Cardiac fibroblast (primary cell): ENCODE measurements around the gene WDR45B.
A peak's percentile ranks its signal among the peaks of the same experiment; 100 is the strongest.
"Not testable (repeated sequence)": the region's sequence is repeated elsewhere in the genome, so short reads cannot be mapped to it uniquely, and the experiment has no call there.

Experiments
- DNase-seq, 2 donors: peaks; one replicate each; pipeline versions ENCODE4 v3.0.0 to v3.0.0-alpha.2; 2010; ENCODE audit warnings: low read depth in 2 of 2
- H3K4me3 ChIP-seq, 2 donors: replicated peaks in 1 of 2; 1 replicate in 1 of 2; 2 replicates in 1 of 2; pipeline ENCODE4 v1.5.1; 2011; ENCODE audit warnings: low read depth in 2 of 2, low read length in 2 of 2, mild to moderate bottlenecking in 2 of 2, moderate library complexity in 1 of 2
- TF ChIP-seq, protein P1 (sequence below): IDR thresholded peaks from one replicate; pipeline ENCODE4 v1.5.1; 2011; ENCODE audit warnings: low read depth, mild to moderate bottlenecking, low read length, inconsistent platforms

Gene WDR45B

DNA sequence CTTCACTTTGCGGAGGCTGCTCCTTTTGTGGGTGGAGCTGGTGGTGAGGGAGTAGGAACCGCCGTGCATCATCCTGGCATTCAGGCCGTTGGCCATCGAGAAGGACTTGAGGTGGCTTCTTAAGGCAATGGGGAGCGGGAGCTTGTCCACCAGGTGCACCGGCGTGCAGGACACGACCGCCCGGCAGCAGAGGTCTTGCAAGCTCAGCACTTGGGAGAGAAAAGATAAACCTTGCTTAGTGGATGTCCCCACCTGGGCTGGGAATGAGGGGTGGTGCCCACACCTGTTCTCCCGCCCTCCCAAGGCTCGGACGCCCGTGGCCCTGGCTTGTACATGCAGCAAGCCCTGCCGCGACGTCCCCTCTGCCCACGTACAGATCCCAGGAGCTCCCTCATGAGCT lies 9.7 kb upstream of the WDR45B start:
- H3K4me3 ChIP-seq: no peak overlapping the region
- TF ChIP-seq, protein P1, sequence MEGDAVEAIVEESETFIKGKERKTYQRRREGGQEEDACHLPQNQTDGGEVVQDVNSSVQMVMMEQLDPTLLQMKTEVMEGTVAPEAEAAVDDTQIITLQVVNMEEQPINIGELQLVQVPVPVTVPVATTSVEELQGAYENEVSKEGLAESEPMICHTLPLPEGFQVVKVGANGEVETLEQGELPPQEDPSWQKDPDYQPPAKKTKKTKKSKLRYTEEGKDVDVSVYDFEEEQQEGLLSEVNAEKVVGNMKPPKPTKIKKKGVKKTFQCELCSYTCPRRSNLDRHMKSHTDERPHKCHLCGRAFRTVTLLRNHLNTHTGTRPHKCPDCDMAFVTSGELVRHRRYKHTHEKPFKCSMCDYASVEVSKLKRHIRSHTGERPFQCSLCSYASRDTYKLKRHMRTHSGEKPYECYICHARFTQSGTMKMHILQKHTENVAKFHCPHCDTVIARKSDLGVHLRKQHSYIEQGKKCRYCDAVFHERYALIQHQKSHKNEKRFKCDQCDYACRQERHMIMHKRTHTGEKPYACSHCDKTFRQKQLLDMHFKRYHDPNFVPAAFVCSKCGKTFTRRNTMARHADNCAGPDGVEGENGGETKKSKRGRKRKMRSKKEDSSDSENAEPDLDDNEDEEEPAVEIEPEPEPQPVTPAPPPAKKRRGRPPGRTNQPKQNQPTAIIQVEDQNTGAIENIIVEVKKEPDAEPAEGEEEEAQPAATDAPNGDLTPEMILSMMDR: no peak
- no peak for DNase-seq

GRCh38 chr17:82656266-82656665 lies 8.0 kb upstream of the WDR45B start:
- no peak for DNase-seq
- no peak overlapping the region for H3K4me3 ChIP-seq
- TF ChIP-seq, protein P1: no peak

DNA sequence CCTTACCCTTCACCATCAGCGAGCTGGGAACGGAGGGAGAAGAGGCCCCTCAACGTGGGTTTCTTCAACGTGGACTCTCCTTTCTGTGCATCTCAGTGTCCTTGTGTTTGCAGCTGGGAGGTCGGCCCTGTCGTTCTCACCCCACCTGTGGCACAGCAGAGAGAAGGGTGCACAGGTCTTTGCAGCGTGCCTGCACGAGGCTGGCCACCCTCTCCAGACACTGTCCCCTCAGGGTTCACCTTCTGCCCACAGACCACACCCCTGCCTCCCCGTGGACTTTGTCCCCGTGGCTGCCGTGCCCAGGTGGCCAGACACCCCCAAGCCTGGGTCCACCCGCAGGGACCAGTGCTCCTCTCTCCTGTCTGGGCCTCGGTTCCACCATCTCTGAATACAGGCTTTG lies 7.3 kb upstream of the WDR45B start:
- no peak for DNase-seq
- no peak overlapping the region for H3K4me3 ChIP-seq
- TF ChIP-seq, protein P1: no peak

- DNase-seq: peak; percentile 11 to 80
- TF ChIP-seq, protein P1: no peak
- no peak overlapping the region for H3K4me3 ChIP-seq
Measured at GRCh38 chr17:82655038-82655479, 6.8 kb upstream of the WDR45B start.

DNA sequence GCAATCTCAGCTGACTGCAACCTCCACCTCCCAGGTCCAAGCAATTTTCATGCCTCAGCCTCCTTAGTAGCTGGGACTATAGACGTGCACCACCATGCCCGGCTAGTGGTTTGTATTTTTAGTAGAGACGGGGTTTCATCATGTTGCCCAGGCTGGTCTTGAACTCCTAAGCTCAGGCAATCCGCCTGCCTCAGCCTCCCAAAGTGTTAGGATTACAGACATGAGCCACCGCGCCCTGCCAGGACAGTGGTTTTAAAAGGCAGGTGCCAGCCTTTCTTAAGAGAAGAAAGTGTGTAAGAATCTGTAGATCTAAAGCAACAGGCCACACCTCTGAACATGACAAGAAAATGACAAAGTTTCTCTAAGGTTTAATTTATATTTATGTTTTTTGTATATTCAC lies 6.4 kb upstream of the WDR45B start:
- not testable (repeated sequence) for DNase-seq, H3K4me3 ChIP-seq

- DNase-seq: no peak
- no peak overlapping the region for H3K4me3 ChIP-seq
- TF ChIP-seq, protein P1: no peak
Measured at GRCh38 chr17:82653651-82654528, 5.6 kb upstream of the WDR45B start.

- no peak overlapping the region for H3K4me3 ChIP-seq
Measured at GRCh38 chr17:82650723-82651122, 2.5 kb upstream of the WDR45B start.

More at GRCh38 chr17:82650723-82651122, 2.5 kb upstream of the WDR45B start:
- TF ChIP-seq, protein P1: no peak
- no peak for DNase-seq
